KOPT-K1 (cell line): Measurements from ENCODE around the gene CEACAM18.
A peak's percentile ranks its signal among the peaks of the same experiment; 100 is the strongest.

Experiments used
- H3K27ac ChIP-seq: fragments of 200-600 bp; sonication (generic); 2 replicates; pipeline ENCODE4 v1.5.1; 2016; ENCODE audit warnings: antibody characterized with exemption, mild to moderate bottlenecking, low read depth, low read length; ENCODE audit not compliant: poor library complexity, severe bottlenecking
- H3K36me3 ChIP-seq: fragments of 200-600 bp; sonication (generic); 2 replicates; pipeline ENCODE4 v1.5.1; 2017; ENCODE audit warnings: antibody characterized with exemption, mild to moderate bottlenecking, low read length, moderate library complexity; ENCODE audit not compliant: insufficient read depth
- H3K9me3 ChIP-seq: fragments of 200-600 bp; sonication (generic); 2 replicates; pipeline ENCODE4 v1.5.1; 2017; ENCODE audit warnings: antibody characterized with exemption, low read length, mild to moderate bottlenecking; ENCODE audit not compliant: insufficient read depth, poor library complexity, severe bottlenecking

Gene CEACAM18

GRCh38 chr19:51501594-51502263, 23.4 kb downstream of the CEACAM18 start, which contains the start of gene SIGLEC12:
Gene SIGLEC12 (minus strand): TSS chr19:51501800. CDS start chr19:51501733, 67 bp downstream.
- H3K36me3 ChIP-seq = no peaks in the 10 kb centered on the region
- H3K9me3 ChIP-seq = peaks cover 10% of the 10 kb centered on the region
- H3K27ac ChIP-seq = peak within 1 kb of the TSS; percentile 61

- Histone ChIP-seq H3K36me3 (no peaks in the 10 kb centered on the region), H3K27ac (no peak overlapping the region), H3K9me3 (peaks cover 10% of the 10 kb centered on the region)
Observed at GRCh38 chr19:51503286-51503817, 25.0 kb downstream of the CEACAM18 start.

- Histone ChIP-seq H3K36me3 (no peaks in the 10 kb centered on the region), H3K9me3 (peaks cover 10% of the 10 kb centered on the region), H3K27ac (no peak overlapping the region)
Observed at GRCh38 chr19:51503896-51504295, 25.6 kb downstream of the CEACAM18 start.

GRCh38 chr19:51505904-51506303, 27.6 kb downstream of the CEACAM18 start:
- Histone ChIP-seq H3K36me3 (no peaks in the 10 kb centered on the region), H3K27ac (no peak overlapping the region), H3K9me3 (peaks cover 10% of the 10 kb centered on the region)

GRCh38 chr19:51507192-51507591, 28.9 kb downstream of the CEACAM18 start:
- Histone ChIP-seq H3K9me3 (peaks cover 10% of the 10 kb centered on the region), H3K27ac (no peak overlapping the region), H3K36me3 (no peaks in the 10 kb centered on the region)

GRCh38 chr19:51507640-51508058, 29.3 kb downstream of the CEACAM18 start:
- Histone ChIP-seq H3K9me3 (peaks cover 10% of the 10 kb centered on the region), H3K36me3 (no peaks in the 10 kb centered on the region), H3K27ac (no peak overlapping the region)

GRCh38 chr19:51508059-51508733, 29.9 kb downstream of the CEACAM18 start:
- no peak overlapping the region for H3K27ac ChIP-seq
- no peaks in the 10 kb centered on the region for H3K36me3 ChIP-seq
- peaks cover 10% of the 10 kb centered on the region for H3K9me3 ChIP-seq

GRCh38 chr19:51509823-51510660, 31.7 kb downstream of the CEACAM18 start:
- Histone ChIP-seq H3K36me3 (no peaks in the 10 kb centered on the region), H3K27ac (peak overlapping the region; percentile 19), H3K9me3 (no peaks in the 10 kb centered on the region)

GRCh38 chr19:51511353-51511752, 33.0 kb downstream of the CEACAM18 start:
- Histone ChIP-seq H3K27ac (peak overlapping the region; percentile 19), H3K9me3 (no peaks in the 10 kb centered on the region), H3K36me3 (no peaks in the 10 kb centered on the region)

GRCh38 chr19:51513968-51514367, 35.6 kb downstream of the CEACAM18 start:
- peaks cover 9% of the 10 kb centered on the region for H3K9me3 ChIP-seq
- H3K27ac ChIP-seq = no peak overlapping the region
- H3K36me3 ChIP-seq = peaks cover 24% of the 10 kb centered on the region

GRCh38 chr19:51514866-51515481, 36.6 kb downstream of the CEACAM18 start:
- Histone ChIP-seq H3K36me3 (peaks cover 34% of the 10 kb centered on the region), H3K27ac (no peak overlapping the region), H3K9me3 (peaks cover 9% of the 10 kb centered on the region)

- H3K9me3 ChIP-seq = peaks cover 9% of the 10 kb centered on the region
- H3K27ac ChIP-seq = peak overlapping the region; percentile 40
- H3K36me3 ChIP-seq = peaks cover 68% of the 10 kb centered on the region
Observed at GRCh38 chr19:51520728-51521127, 42.4 kb downstream of the CEACAM18 start.

- Histone ChIP-seq H3K36me3 (peaks cover 68% of the 10 kb centered on the region), H3K9me3 (peaks cover 9% of the 10 kb centered on the region), H3K27ac (peak overlapping the region; percentile 40)
Observed at GRCh38 chr19:51521357-51521756, 43.0 kb downstream of the CEACAM18 start.

GRCh38 chr19:51521781-51522180, 43.4 kb downstream of the CEACAM18 start:
- H3K36me3 ChIP-seq = peaks cover 66% of the 10 kb centered on the region
- peaks cover 9% of the 10 kb centered on the region for H3K9me3 ChIP-seq
- peak overlapping the region; percentile 40 for H3K27ac ChIP-seq
